Measurements from ENCODE around the gene ERBB4.

DNA sequence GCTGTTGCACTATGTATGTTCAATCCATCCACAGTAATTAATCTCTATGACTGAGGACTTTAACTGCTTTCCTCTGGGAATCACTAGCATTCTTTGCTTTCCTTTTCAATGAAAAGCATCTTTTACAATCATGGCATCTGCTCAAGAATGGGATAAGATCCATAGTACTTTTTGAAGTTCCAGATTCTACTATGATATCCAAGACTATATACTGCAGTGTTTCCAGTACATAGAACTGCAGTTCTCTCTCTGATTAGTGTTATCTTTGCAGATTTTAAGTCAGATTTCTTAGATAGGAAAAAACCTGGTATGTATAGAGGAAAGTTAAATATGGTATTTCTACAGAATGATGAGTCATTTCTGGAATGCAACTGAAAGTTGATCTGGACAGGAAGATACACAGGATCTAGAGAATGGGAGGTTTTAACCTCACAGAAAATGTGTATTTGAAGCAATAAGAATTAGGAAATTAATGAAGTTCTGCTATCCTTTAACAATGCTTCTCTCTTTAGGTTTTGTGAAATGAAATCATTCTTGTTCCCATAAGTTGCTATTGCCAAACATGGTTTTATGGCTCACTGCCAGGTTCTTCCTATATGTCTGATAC is 670.7 kb downstream of the ERBB4 start:
- no peak for TF ChIP-seq TAF1 (IDR thresholded peaks at IDR 0.05; ENCODE audit: borderline replicate concordance, low read depth, low read length)
- TF ChIP-seq POLR2AphosphoS5 (IDR thresholded peaks at IDR 0.05; ENCODE audit: low read length): no peak
- TF ChIP-seq, protein P1, sequence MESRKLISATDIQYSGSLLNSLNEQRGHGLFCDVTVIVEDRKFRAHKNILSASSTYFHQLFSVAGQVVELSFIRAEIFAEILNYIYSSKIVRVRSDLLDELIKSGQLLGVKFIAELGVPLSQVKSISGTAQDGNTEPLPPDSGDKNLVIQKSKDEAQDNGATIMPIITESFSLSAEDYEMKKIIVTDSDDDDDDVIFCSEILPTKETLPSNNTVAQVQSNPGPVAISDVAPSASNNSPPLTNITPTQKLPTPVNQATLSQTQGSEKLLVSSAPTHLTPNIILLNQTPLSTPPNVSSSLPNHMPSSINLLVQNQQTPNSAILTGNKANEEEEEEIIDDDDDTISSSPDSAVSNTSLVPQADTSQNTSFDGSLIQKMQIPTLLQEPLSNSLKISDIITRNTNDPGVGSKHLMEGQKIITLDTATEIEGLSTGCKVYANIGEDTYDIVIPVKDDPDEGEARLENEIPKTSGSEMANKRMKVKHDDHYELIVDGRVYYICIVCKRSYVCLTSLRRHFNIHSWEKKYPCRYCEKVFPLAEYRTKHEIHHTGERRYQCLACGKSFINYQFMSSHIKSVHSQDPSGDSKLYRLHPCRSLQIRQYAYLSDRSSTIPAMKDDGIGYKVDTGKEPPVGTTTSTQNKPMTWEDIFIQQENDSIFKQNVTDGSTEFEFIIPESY (IDR thresholded peaks at IDR 0.05): no peak
- TF ChIP-seq PAX8 (IDR thresholded peaks at IDR 0.05): no peak
- TF ChIP-seq BCL11A (IDR thresholded peaks at IDR 0.05; ENCODE audit: low read depth, low read length): no peak
